Large intestine (tissue), 3 donors: ENCODE results near the gene ACP3. TPM values are rescaled to one million over a fixed set of nuclear protein-coding genes. Genes with fewer than 3 reads are reported as not detected.

Experiments used
- DNase-seq, 2 donors: peaks; one replicate each; pipeline versions ENCODE4 v3.0.0 to v3.0.0-alpha.2; 2013
- H3K27ac ChIP-seq: one replicate; pipeline ENCODE4 v1.5.1; 2013; ENCODE audit warnings: low read length
- H3K27me3 ChIP-seq: 2 replicates; pipeline ENCODE4 v1.6.1; 2013; ENCODE audit warnings: low read length; ENCODE audit not compliant: control insufficient read depth, insufficient read depth
- H3K36me3 ChIP-seq: 2 replicates; pipeline ENCODE4 v1.6.1; 2013; ENCODE audit warnings: low read length; ENCODE audit not compliant: control insufficient read depth, insufficient read depth
- H3K4me1 ChIP-seq: one replicate; pipeline ENCODE4 v1.6.1; 2013; ENCODE audit warnings: low read length; ENCODE audit not compliant: control insufficient read depth, insufficient read depth
- H3K4me3 ChIP-seq: one replicate; pipeline ENCODE4 v1.5.1; 2013; ENCODE audit warnings: low read length
- H3K9me3 ChIP-seq: one replicate; pipeline ENCODE4 v1.6.1; 2013; ENCODE audit warnings: mild to moderate bottlenecking, low read depth, low read length, moderate library complexity; ENCODE audit not compliant: control insufficient read depth
- WGBS: methylation state at CpG from one replicate; pipeline ENCODE4 v1.1.5; 2013; ENCODE audit warnings: low lambda C conversion rate; ENCODE audit not compliant: insufficient coverage; 5-methylcytosine and 5-hydroxymethylcytosine counted together
- polyA plus RNA-seq: library from polyadenylated mRNA; unstranded; fragments of 120-200 nt; gene quantifications from one replicate; pipeline ENCODE4 v1.2.1, GENCODE V29; 2013

Gene ACP3
- polyA plus RNA-seq, 1 donor: 0.64 TPM

GRCh38 chr3:132343018-132343612 is 25.9 kb downstream of the ACP3 start:
- Histone ChIP-seq H3K4me3 (no peak overlapping the region), H3K4me1 (no peaks in the 10 kb centered on the region), H3K27ac (no peak overlapping the region), H3K27me3 (no peaks in the 10 kb centered on the region), H3K36me3 (no peaks in the 10 kb centered on the region), H3K9me3 (no peaks in the 10 kb centered on the region)
- WGBS: 0% methylated on average over 2 of the region's 6 CpGs
- DNase-seq: peak; percentile 33 to 49

GRCh38 chr3:132344666-132345280 is 27.6 kb downstream of the ACP3 start:
- no peak overlapping the region for H3K27ac ChIP-seq
- H3K36me3 ChIP-seq: no peaks in the 10 kb centered on the region
- H3K9me3 ChIP-seq: no peaks in the 10 kb centered on the region
- no peaks in the 10 kb centered on the region for H3K27me3 ChIP-seq
- no peak overlapping the region for H3K4me3 ChIP-seq
- no peak for DNase-seq
- H3K4me1 ChIP-seq: no peaks in the 10 kb centered on the region

- DNase-seq: no peak
- H3K9me3 ChIP-seq: no peaks in the 10 kb centered on the region
- H3K27ac ChIP-seq: no peak overlapping the region
- H3K36me3 ChIP-seq: no peaks in the 10 kb centered on the region
- WGBS: no CpG with 5 or more reads among the region's 5 CpGs
- H3K4me1 ChIP-seq: no peaks in the 10 kb centered on the region
- H3K27me3 ChIP-seq: no peaks in the 10 kb centered on the region
- H3K4me3 ChIP-seq: no peak overlapping the region
Observed at GRCh38 chr3:132346841-132347736, 29.9 kb downstream of the ACP3 start.

GRCh38 chr3:132347811-132348210 is 30.6 kb downstream of the ACP3 start:
- no peaks in the 10 kb centered on the region for H3K36me3 ChIP-seq
- no peak overlapping the region for H3K27ac ChIP-seq
- DNase-seq: no peak
- no peak overlapping the region for H3K4me3 ChIP-seq
- H3K27me3 ChIP-seq: no peaks in the 10 kb centered on the region
- H3K9me3 ChIP-seq: no peaks in the 10 kb centered on the region
- H3K4me1 ChIP-seq: no peaks in the 10 kb centered on the region
- WGBS: 100% methylated on average over 1 of the region's 1 CpG

- DNase-seq: no peak
- no CpG with 5 or more reads among the region's 1 CpG for WGBS
- no peaks in the 10 kb centered on the region for H3K4me1 ChIP-seq
- H3K4me3 ChIP-seq: no peak overlapping the region
- no peak overlapping the region for H3K27ac ChIP-seq
- no peaks in the 10 kb centered on the region for H3K9me3 ChIP-seq
- no peaks in the 10 kb centered on the region for H3K27me3 ChIP-seq
- no peaks in the 10 kb centered on the region for H3K36me3 ChIP-seq
Observed at GRCh38 chr3:132348531-132348930, 31.3 kb downstream of the ACP3 start.

GRCh38 chr3:132350814-132351213 is 33.6 kb downstream of the ACP3 start:
- H3K27me3 ChIP-seq: no peaks in the 10 kb centered on the region
- no peak for DNase-seq
- H3K9me3 ChIP-seq: no peaks in the 10 kb centered on the region
- no peaks in the 10 kb centered on the region for H3K4me1 ChIP-seq
- H3K36me3 ChIP-seq: no peaks in the 10 kb centered on the region
- WGBS: 88% methylated on average over 1 of the region's 1 CpG
- no peak overlapping the region for H3K27ac ChIP-seq
- no peak overlapping the region for H3K4me3 ChIP-seq

GRCh38 chr3:132351222-132351806 is 34.1 kb downstream of the ACP3 start:
- Histone ChIP-seq H3K9me3 (no peaks in the 10 kb centered on the region), H3K4me1 (no peaks in the 10 kb centered on the region), H3K36me3 (no peaks in the 10 kb centered on the region), H3K27me3 (no peaks in the 10 kb centered on the region), H3K4me3 (no peak overlapping the region), H3K27ac (no peak overlapping the region)
- 93% methylated on average over 2 of the region's 5 CpGs for WGBS
- no peak for DNase-seq

- H3K27ac ChIP-seq: no peak overlapping the region
- WGBS: no CpG with 5 or more reads among the region's 6 CpGs
- no peaks in the 10 kb centered on the region for H3K4me1 ChIP-seq
- no peaks in the 10 kb centered on the region for H3K36me3 ChIP-seq
- DNase-seq: peak; percentile 41 to 53
- no peak overlapping the region for H3K4me3 ChIP-seq
- H3K9me3 ChIP-seq: no peaks in the 10 kb centered on the region
- no peaks in the 10 kb centered on the region for H3K27me3 ChIP-seq
Observed at GRCh38 chr3:132352556-132353143, 35.4 kb downstream of the ACP3 start.

GRCh38 chr3:132354916-132355702 is 37.9 kb downstream of the ACP3 start:
- DNase-seq: peak in 1 of 2 donors; percentile 14
- H3K27me3 ChIP-seq: no peaks in the 10 kb centered on the region

More at GRCh38 chr3:132354916-132355702, 37.9 kb downstream of the ACP3 start:
- 100% methylated on average over 2 of the region's 9 CpGs for WGBS
- Histone ChIP-seq H3K27ac (no peak overlapping the region), H3K9me3 (no peaks in the 10 kb centered on the region), H3K4me1 (no peaks in the 10 kb centered on the region), H3K36me3 (no peaks in the 10 kb centered on the region), H3K4me3 (no peak overlapping the region)
